ENCODE measurements around the gene ZC3H12C.
"Not testable (repeated sequence)": the region's sequence is repeated elsewhere in the genome, so short reads cannot be mapped to it uniquely, and the experiment has no call there.

ZC3H12C gene

DNA sequence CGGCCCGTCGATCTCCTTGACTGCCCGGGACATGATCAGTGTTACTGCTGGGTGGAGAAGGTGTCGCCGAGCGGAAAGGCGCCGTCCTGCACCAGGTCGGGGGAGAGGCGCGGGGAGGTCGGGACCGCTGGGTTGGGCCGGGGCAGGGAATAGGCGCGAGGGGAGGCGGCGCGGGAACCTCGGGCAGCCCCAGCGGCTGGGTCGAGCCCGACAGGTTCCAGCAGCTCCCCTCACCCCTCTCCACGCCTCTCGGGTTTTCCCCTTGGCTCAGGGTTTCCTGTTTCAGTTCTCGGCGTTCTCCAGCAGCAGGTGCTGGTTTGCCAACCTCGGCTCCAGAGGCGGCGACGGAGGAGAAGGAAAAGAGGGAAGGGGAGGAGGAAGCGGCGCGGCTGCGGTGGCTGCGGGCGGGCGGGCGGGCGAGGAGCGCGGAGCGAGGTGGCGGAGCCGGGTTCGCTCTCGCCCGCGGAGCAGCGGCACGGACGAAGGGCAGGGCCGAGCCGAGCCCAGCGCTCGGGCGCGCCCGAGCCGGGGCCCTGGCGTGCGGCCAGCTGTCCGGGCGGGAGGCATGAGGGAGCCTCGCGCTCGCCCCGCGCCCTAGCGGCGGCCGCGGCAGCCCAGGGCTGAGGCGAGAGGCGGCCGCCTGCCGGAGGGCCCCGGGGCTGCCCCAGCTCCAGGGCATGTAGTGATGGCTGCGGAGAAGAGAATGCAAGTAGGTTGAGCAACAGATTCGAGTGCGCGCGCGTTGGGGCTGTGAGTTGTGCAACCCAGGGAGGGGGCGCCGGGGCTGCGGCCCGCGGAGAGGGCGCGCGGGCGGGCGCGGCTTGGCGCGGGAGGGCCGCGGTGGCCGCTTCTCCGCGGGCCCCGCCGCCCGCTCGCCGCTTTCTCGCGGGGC, at the start of gene ZC3H12C:
ZC3H12C (plus strand) TSS at position 878 of the 892 bp plus-strand sequence. CDS start 20 bp downstream, outside the sequence.
- DNase-seq: peak; percentile 15

- no peak for DNase-seq
Measured at GRCh38 chr11:110044226-110044968, 48.8 kb upstream of the ZC3H12C start.

GRCh38 chr11:110046775-110047380, 46.3 kb upstream of the ZC3H12C start:
- no peak for DNase-seq

GRCh38 chr11:110049501-110050200, 43.5 kb upstream of the ZC3H12C start:
- DNase-seq: no peak

DNA sequence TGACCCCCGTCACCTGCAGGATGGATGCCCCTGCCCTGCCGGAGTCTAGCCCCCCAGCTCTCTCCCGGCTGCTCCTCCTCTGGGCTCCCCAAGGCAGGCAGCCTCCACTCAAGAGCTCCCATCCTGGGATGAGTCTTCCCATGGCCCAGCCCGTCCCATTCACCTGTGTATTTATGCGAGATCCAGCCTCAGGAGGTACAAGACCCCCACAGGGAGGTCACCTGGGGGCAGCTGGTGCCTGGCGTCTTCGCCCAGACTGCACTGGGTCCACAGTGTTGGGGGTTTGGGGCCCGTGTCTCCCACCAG, 43.0 kb upstream of the ZC3H12C start:
- no peak for DNase-seq

GRCh38 chr11:110053848-110054414, 39.3 kb upstream of the ZC3H12C start:
- DNase-seq: no peak

DNA sequence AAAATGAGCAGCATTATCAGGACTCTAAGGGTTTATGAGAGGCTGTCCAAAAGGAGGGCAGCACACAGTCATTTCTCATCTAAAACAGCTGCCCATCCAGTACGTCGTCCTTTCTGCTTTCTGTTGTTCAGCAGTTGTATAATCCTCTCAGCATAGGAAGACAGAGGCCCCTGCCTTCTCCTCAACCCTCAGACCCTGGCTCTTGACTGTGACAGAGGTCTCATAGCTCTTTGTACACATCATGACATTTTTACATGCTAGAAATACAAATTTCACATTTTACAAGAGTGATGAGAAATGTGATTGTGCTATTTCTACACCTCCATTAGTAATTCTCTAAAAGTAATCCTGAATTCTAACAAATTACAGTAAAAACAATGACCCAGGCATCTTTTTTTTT, 36.2 kb upstream of the ZC3H12C start:
- no peak for DNase-seq

DNA sequence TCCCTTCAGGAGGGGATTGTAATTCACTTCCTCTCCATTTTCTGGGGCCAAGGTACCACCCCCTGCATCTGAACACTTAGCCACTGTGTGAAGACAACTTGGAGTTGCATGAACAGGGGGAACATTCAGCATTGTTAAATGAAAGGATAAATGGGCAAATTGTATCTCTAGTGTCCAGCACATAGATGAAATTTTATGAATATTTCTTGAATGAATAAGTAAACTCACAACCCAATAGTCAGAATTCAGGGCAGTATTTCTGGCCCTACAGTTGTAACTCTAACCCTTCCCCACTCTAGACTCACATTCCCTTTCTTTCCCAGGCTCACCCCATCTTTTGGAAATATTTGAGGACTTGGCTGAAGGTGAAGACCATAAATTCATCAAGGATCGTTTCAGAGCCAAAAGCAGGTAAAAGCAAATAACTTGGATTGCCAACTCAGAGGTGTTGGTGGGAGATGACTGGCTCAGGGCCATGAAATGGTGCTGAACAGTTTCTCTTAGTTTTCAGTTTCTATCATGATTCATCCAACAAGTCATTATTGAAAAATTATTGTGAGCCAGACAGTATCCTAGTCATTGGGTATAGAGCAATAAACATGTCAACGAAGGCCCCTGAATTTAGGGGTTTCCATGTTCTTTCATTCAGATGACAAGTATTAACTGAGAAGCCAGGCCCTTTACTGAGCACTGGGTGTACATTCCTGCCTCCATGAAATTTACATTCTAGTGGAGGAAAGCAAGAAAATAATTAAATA, 33.3 kb upstream of the ZC3H12C start:
- no peak for DNase-seq

- DNase-seq: no peak
Measured at GRCh38 chr11:110061296-110061695, 31.9 kb upstream of the ZC3H12C start.

GRCh38 chr11:110062247-110062646, 30.9 kb upstream of the ZC3H12C start:
- no peak for DNase-seq

DNA sequence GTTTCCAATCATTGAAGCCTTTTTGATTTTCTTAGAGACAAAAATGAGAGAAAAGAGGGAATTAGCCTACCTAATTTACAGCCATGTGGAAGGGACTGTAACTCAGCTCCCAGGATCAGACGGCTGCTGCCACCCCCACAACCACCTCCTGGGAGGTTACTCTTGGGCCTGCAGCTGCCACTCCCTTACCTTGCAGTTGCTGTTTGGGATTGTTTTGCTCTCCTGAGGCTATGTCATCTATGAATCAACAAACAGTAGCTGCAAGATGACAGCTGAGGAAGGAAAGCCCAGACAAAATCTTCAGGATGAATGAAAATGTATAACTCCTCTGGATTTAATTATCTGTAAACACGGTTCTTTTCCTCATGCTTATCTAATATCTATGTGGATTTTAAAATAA, 28.0 kb upstream of the ZC3H12C start:
- no peak for DNase-seq

DNA sequence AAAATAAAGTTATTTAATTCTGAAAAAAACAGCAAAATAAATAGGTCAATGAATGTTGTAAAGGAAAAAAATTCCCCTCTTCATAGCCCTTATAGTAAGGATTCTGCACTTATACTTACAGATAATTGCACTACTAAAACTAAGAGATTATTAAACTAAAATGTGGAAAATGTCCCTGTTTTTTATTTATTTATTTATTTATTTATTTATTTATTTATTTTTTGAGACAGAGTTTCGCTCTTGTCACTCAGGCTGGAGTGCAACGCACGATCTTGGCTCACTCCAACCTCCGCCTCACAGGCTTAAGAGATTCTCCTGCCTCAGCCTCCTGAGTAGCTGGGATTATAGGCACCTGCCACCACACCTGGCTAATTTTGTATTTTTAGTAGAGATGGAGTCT, 25.2 kb upstream of the ZC3H12C start:
- DNase-seq: not testable (repeated sequence)

DNA sequence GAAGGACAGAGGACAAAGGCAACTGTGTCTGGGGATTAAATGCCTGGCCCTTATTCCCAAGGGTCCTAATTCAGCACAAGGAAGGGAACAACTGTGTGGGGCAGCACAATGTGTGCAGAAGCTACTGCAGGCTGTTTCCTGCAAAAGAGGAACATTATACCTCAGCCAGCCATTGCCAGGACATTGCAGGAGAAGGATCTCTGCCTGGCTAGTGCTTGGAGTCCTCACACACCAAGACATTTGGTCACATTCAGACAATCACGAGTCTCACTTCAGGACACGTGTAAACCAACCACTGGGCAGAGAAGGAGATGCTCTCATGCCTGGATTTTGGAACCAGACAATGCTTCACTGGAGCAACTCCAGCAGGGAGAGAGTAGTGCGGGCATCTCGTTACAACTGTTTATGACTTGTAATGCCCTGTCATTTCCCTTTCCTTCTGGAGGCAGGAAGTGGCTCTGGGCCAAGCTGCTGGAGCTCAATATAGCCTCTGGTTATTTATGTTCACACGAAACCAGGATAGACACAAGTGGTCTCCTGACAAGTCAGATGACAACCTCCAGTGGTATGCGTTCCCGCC, 23.9 kb upstream of the ZC3H12C start:
- DNase-seq: no peak

DNA sequence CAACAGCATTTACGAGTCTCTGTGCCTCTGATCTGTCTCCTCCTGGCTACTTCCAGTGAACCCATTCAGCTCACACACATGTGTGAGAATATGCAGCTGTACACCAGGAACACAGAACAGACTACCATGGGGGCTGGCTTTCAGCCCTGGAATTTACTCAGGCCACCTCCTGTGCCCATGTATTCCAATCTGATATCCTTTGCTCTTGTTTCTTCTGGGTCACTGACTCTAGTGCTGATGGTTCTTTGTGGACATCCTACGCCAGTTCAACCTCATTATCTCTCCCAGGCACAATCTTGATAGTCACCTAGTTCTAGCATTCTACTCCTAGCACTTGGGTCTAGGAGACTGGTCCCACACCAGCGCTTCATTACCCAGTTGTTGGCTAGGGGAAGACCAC, 23.0 kb upstream of the ZC3H12C start:
- no peak for DNase-seq

DNA sequence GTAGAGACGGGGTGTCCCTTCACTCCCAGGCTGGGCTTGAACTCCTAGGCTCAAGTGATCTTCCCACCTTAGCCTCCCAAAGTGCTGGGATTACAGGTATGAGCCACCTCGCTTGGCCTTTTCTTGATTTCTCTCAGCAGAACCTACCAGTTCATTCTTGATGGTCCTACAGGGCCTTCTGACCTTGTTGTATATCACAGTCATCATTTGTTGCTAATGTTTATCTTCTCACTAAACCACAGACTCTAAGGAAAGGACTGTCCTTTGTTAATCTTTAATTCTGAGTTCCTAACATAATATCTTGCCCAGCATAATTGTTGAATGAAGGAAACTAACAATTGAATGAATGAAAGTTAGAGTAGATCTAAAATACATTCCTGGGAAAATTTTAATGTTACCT, 22.0 kb upstream of the ZC3H12C start:
- DNase-seq: no peak

- no peak for DNase-seq
Measured at GRCh38 chr11:110072930-110073329, 20.3 kb upstream of the ZC3H12C start.

DNA sequence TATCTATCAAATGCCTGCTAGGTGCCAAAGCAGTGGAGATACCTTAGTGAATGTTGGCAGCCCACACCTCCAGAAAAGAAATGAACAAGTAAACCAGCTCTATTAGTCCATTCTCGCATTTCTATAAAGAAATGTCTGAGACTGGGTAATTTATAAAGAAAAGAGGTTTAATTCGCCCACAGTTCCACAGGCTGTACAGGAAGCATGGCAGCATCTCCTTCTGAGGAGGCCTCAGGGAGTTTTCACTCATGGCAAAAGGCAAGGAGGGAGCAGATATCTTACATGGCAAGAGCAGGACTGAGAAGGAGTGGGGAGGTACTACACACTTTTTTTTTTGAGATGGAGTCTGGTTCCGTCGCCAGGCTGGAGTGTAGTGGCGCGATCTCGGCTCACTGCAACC, 18.7 kb upstream of the ZC3H12C start:
- DNase-seq: no peak

GRCh38 chr11:110075105-110075846, 17.9 kb upstream of the ZC3H12C start:
- DNase-seq: no peak

DNA sequence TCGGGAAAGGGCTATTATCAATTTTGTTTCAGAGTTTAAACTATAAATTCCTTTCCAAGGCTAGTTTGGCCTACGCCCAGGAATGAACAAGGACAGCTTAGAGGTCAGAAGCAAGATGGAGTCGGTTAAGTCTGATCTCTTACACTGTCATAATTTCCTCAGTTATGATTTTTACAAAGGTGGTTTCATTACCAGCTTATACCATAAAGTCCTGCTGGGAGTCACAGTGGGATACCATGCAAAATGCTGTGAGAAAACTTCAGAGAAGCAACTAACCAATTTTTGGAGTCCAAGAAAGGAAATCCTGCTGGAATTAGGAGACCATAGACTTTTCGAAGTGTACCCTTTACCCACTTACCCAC, 17.4 kb upstream of the ZC3H12C start:
- no peak for DNase-seq

DNA sequence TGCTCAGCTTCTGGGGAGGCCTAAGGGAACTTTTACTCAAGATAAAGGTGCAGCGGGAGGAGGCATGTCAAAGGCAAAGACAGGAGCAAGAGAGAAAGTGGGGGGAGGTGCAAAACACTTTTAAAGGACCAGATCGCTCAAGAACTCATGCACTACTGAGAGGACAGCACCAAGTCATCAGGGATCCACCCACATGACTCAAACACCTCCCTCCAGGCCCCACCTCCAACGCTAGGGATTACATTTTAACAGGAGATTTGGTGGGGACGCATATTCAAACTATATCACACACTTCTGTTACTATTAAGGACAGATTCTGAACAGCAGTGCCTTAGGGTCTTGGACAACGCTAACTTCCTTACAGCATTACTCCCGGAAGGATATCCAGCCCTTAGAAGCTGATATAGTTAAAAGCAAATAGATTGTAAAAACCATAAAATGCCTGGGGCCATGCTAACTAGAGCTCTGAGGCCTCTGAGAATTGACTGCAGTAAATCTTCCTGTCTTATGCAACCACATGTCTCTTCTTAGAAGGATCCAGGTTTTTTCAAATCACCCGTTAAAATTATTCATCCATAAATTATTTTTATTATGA, 16.7 kb upstream of the ZC3H12C start:
- no peak for DNase-seq

DNA sequence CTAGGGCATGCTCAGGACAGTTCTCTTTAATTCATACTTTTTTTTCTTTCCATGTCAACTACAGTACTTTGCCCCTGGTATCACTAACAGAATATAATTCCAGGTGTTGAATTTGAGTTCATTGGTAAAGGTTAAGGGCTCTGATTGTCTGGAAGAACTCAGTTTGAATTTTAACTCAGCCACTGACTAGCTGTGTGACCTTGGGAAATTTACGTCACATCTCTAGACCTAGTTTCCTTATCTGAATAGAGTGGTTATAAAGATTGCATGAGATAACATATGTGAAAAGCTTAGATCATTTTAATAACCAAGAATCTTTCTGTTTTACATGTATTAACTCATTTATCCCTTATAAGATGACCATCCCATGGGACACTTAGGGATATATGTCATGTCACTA, 15.8 kb upstream of the ZC3H12C start:
- no peak for DNase-seq
